ENCODE results near the gene DIP2A. TPM values are rescaled to one million over a fixed set of nuclear protein-coding genes. Genes with fewer than 3 reads are reported as not detected.

The DIP2A gene
- total RNA-seq, 1 donor from 2014 or later, result 57.2 TPM

DNA sequence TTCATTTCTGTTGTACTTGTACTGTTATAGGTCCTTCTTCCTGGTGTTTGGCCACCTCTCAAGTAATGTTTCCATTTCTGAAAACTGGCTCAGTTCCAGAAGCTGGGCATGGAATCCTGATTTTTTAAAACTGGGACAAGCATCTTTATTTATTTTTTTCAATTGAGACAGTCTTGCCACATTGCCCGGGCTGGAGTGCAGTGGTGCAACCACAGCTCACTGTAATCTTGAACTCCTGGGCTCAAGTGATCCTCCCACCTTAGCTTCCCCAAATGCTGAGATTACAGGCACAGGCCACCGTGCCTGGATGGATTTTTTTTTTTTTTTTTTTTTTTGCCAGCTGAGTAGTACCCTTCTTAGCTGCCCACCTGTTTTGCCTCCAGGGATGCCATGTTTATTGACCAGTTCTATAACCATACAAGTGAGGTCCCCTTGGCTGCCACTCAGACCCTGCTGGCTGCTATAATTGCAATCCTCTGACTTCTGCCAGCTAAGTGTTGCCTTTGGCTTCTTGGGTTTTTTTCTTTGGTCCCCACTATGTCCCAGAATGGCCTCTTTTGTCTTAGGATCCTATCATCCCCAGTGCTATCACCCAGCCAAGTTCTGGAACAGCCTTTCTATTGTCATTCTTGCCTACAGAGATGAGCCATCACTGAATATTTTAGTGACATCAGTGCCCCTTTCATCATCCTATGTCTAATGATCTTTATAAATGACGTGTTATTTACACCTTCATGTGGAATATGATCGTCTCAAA is 3.9 kb upstream of the DIP2A start:
- H3K4me1 Mint-ChIP-seq, result peaks cover 26% of the 10 kb centered on the region
- no peak overlapping the region for H3K4me3 Mint-ChIP-seq

DNA sequence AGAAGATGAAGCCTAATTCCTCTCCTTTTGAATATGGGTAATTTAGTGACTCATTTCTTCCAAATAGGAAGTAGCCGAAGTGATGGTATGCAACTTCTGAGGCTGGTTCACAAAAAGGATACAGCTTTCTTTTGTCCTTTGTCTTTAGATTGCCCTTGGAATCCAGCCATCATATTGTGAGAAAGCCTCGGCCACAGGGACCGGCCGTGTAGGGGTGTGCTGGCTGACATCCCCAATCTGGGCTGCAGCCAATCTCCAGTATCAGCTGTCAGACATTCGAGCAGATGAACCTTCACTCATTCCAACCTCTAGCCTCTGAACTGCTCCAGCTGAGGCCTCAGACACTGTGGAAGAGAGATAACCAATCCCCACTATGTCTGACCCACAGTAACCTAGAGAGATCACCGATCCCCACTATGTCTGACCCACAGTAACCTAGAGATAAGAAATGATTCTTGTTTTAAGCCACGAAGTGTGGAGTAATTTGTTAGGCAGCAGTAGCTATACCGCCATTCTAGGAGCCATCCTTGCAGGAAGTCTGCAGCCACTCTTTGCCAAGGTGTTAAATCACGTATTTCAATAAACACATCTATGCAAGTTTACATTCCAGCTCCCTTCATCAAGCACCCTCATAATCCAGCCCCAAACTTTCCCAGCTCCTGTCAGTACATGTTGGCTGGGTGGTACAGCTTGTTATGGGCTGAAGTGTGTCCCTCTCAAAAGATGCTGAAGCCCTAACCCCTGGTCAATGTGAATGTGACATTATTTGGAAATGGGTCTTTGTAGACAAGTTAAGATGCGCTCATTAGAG is 2.9 kb upstream of the DIP2A start:
- H3K27me3 Mint-ChIP-seq (ENCODE audit: low read depth), result no peaks in the 10 kb centered on the region
- H3K9me3 Mint-ChIP-seq, result peaks cover 3% of the 10 kb centered on the region
- TF ChIP-seq, protein P1, sequence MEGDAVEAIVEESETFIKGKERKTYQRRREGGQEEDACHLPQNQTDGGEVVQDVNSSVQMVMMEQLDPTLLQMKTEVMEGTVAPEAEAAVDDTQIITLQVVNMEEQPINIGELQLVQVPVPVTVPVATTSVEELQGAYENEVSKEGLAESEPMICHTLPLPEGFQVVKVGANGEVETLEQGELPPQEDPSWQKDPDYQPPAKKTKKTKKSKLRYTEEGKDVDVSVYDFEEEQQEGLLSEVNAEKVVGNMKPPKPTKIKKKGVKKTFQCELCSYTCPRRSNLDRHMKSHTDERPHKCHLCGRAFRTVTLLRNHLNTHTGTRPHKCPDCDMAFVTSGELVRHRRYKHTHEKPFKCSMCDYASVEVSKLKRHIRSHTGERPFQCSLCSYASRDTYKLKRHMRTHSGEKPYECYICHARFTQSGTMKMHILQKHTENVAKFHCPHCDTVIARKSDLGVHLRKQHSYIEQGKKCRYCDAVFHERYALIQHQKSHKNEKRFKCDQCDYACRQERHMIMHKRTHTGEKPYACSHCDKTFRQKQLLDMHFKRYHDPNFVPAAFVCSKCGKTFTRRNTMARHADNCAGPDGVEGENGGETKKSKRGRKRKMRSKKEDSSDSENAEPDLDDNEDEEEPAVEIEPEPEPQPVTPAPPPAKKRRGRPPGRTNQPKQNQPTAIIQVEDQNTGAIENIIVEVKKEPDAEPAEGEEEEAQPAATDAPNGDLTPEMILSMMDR (IDR thresholded peaks at IDR 0.05; ENCODE audit: unreplicated experiment), result no peak
- peaks cover 9% of the 10 kb centered on the region for H3K36me3 Mint-ChIP-seq
- peak overlapping the region; percentile 34 for H3K4me3 Mint-ChIP-seq
- peak overlapping the region; percentile 3 for H3K27ac Mint-ChIP-seq
- no peak for DNase-seq (ENCODE audit: low spot score in 2 of 2, unreplicated experiment in 2 of 2)
- peaks cover 26% of the 10 kb centered on the region for H3K4me1 Mint-ChIP-seq

More for the DNA sequence above, 3.9 kb upstream of the DIP2A start:
- H3K9me3 Mint-ChIP-seq, result peaks cover 7% of the 10 kb centered on the region
- H3K36me3 Mint-ChIP-seq, result peaks cover 15% of the 10 kb centered on the region
- DNase-seq (ENCODE audit: low spot score in 2 of 2, unreplicated experiment in 2 of 2), result no peak
- H3K27me3 Mint-ChIP-seq (ENCODE audit: low read depth), result no peaks in the 10 kb centered on the region
- TF ChIP-seq, protein P1 (IDR thresholded peaks at IDR 0.05; ENCODE audit: unreplicated experiment), result no peak
- no peak overlapping the region for H3K27ac Mint-ChIP-seq

DNA sequence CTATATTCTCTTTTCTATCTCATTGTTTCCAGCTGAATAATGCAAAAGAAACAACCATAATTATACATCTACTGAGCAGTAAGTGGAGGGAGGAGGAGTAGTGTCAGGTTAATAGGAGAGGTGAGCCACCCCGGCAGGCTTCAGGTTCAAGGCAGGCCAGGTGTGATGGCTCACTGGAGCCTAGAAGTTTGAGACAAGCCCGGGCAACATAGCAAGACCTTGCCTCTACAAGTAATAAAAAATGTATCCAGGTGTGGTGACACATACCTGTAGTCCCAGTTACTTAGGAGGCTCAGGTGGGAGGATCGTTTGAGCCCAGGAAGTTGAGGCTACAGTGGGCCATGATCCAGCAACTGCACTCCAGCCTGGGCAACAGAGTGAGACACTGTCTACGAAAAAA is 1.9 kb upstream of the DIP2A start:
- Mint-ChIP-seq H3K27ac (no peak overlapping the region), H3K36me3 (peaks cover 6% of the 10 kb centered on the region), H3K4me3 (peak overlapping the region; percentile 34), H3K27me3 (ENCODE audit: low read depth) (no peaks in the 10 kb centered on the region), H3K4me1 (peaks cover 26% of the 10 kb centered on the region), H3K9me3 (no peaks in the 10 kb centered on the region)
- DNase-seq (ENCODE audit: low spot score in 2 of 2, unreplicated experiment in 2 of 2), result no peak
- TF ChIP-seq, protein P1 (IDR thresholded peaks at IDR 0.05; ENCODE audit: unreplicated experiment), result no peak

DNA sequence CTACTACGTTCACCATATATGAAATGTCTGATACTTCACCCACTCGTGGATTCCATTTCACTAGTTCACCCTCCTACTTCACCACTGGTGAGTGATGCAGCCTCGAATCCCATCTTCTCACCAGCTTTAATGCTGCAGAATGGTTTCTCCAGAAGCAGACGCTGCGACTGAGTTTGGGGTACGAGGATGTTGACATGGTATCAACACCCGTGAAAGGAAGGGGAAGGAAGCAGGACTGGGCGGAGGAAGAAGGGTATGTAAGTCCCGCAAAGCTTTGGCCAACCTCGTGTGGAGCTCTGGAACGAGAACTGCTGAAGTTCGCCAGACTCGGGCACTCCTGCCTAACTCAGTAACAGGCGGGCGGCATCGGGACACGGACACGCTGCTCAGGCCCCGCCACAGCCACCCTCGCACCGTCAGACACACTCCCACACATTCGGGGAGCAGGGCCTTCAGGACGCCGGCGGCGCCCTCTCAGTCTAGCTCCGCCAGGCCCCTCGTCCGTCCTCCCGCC is 833 bp upstream of the DIP2A start:
- no peaks in the 10 kb centered on the region for H3K9me3 Mint-ChIP-seq
- peak overlapping the region; percentile 79 for H3K4me3 Mint-ChIP-seq
- no peaks in the 10 kb centered on the region for H3K27me3 Mint-ChIP-seq (ENCODE audit: low read depth)
- no peak for DNase-seq (ENCODE audit: low spot score in 2 of 2, unreplicated experiment in 2 of 2)
- TF ChIP-seq, protein P1 (IDR thresholded peaks at IDR 0.05; ENCODE audit: unreplicated experiment), result no peak
- peaks cover 6% of the 10 kb centered on the region for H3K36me3 Mint-ChIP-seq
- H3K4me1 Mint-ChIP-seq, result peaks cover 26% of the 10 kb centered on the region
- peak overlapping the region; percentile 95 for H3K27ac Mint-ChIP-seq

DNA sequence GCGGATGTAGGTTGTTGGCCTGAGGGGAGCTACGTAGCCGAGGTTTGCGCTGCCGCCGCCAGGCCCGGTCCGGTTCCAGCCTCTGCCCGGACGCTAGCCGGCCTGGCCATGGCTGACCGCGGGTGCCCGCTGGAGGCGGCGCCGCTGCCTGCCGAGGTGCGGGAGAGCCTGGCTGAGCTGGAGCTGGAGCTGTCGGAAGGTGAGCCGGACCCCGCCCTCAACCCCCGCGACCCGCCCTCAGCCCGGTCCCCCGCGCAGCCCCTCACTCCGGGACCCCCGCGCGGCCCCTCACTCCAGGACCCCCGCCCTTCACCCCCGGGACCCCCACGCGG is 299 bp downstream of the DIP2A start:
- Mint-ChIP-seq H3K4me3 (peak overlapping the region; percentile 86), H3K4me1 (peaks cover 26% of the 10 kb centered on the region), H3K9me3 (no peaks in the 10 kb centered on the region), H3K36me3 (peaks cover 5% of the 10 kb centered on the region), H3K27ac (no peak overlapping the region), H3K27me3 (ENCODE audit: low read depth) (no peaks in the 10 kb centered on the region)
- TF ChIP-seq, protein P1 (IDR thresholded peaks at IDR 0.05; ENCODE audit: unreplicated experiment), result no peak
- no peak for DNase-seq (ENCODE audit: low spot score in 2 of 2, unreplicated experiment in 2 of 2)
